HG03139 (cell line): ENCODE results near the gene JPH4.

Experiments used
- ATAC-seq: cut with Tn5 transposase; IDR thresholded peaks from one replicate; pipeline ENCODE4 v1.9.1; 2021; ENCODE audit not compliant: unreplicated experiment

Gene JPH4

GRCh38 chr14:23578560-23579310 is at the start of gene JPH4:
JPH4 (minus strand) TSS chr14:23578790; CDS start chr14:23577453, 1,337 bp downstream.
- ATAC-seq, result no peak

DNA sequence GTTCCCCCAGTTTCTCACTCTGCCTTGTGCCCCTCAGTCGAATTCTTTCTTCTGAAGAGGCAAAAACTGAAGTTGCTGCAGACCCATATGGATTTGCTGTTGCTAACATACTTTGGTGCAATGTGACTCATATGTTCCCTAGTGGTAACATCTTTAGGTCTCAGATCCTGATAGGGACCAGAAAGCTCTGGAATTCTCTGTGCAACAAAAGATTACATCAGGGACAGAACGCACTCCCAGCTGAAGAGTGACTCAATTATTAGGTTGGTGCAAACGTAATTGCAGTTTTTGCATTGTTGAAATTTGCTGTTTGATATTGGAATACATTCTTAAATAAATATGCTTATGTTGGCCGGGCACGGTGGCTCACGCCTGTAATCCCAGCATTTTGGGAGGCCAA is 49.4 kb upstream of the JPH4 start:
- ATAC-seq, result no peak

- no peak for ATAC-seq
Measured at GRCh38 chr14:23626946-23627345, 48.4 kb upstream of the JPH4 start.

DNA sequence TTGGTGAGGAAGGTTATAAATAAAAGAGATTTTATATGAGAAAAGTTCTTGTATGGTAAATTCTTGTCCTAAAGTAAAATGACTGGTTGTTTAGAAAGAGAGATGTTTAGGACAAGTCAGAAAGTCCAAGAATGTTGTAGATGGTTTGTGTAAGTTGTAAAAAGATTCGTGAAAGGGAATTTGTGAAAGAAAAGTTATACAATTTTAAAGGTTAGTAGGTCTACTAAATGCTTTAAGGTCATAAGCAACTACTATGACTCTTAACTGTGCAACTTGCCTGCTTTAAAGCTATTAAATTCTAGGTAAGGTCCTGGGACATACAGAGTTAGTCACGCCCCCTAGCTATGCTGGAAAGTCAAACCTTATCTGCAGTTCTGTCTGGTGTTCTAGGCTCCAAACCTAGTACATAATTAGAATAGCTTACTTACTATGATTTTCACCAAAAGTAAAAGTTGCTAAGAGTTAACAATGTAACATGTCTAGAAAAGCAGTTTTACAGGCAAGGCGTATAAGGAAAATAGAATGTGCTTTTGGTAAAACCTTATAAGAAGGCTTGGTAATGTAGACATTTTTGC is 46.3 kb upstream of the JPH4 start:
- ATAC-seq, result no peak

- no peak for ATAC-seq
Measured at GRCh38 chr14:23623962-23624361, 45.4 kb upstream of the JPH4 start.

- no peak for ATAC-seq
Measured at GRCh38 chr14:23622990-23623389, 44.4 kb upstream of the JPH4 start.

GRCh38 chr14:23621932-23622730 is 43.5 kb upstream of the JPH4 start:
- ATAC-seq, result no peak

GRCh38 chr14:23621204-23621931 is 42.8 kb upstream of the JPH4 start:
- no peak for ATAC-seq

- ATAC-seq, result no peak
Measured at GRCh38 chr14:23620177-23620702, 41.6 kb upstream of the JPH4 start.

GRCh38 chr14:23618415-23618988 is 39.9 kb upstream of the JPH4 start:
- ATAC-seq, result no peak

- no peak for ATAC-seq
Measured at GRCh38 chr14:23617539-23617938, 38.9 kb upstream of the JPH4 start.

- ATAC-seq, result no peak
Measured at GRCh38 chr14:23615856-23616255, 37.3 kb upstream of the JPH4 start.

- ATAC-seq, result no peak
Measured at GRCh38 chr14:23614395-23614828, 35.8 kb upstream of the JPH4 start.

DNA sequence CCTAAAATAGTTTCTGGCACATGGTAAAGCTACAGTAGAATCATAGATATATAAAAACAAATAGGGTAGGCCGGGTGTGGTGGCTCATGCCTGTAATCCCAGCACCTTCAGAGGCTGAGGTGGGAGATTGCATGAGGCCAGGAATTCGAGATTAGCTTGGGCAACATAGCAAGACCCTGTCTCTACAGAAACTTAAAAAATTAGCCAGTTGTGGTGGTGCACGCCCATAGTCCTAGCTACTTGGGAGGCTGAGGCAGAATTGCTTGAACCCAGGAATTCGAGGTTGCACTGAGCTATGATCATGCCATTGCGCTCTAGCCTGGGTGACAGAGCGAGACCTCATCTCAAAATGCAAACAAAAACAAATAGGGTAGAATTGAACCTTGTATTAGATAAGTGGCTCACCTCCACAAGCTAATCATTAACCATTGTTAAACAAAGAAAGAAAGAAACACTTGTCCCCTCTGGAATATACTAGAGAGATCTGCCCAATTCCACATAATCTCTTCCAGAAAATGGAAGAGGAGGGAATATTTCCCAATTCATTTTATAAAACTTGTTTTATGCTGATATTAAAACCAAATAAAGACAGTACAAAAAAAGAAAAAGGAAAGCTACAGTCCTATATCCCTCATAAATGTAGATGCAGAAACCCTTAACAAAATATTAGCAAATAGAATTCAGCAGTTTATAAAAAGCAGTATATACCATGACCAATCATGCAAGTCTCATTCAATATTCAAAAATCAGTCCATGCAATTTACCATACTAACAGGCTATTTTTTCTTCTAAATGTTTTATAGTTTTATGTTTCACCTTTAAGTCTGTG is 34.9 kb upstream of the JPH4 start:
- ATAC-seq, result no peak

DNA sequence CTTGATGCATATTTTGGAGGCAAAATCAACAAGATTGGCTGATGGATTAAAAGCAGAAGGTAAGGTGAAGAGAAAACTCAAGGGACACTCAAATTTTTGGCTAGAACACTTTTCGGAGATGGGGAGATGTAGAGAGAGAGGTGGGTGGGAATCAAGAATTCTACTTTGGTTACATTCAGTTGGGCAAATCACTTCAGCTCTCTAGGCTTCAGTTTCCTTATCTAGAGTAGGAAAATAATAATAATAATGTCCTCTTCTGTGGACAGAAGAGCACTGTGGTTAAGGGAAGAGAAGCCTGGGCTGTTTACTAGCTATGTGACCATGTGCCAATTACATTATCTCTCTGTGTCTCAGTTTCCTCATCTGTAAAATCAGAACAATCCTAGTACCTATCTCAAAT is 34.2 kb upstream of the JPH4 start:
- ATAC-seq, result no peak

- no peak for ATAC-seq
Measured at GRCh38 chr14:23612354-23612732, 33.8 kb upstream of the JPH4 start.

- no peak for ATAC-seq
Measured at GRCh38 chr14:23610815-23611289, 32.3 kb upstream of the JPH4 start.

DNA sequence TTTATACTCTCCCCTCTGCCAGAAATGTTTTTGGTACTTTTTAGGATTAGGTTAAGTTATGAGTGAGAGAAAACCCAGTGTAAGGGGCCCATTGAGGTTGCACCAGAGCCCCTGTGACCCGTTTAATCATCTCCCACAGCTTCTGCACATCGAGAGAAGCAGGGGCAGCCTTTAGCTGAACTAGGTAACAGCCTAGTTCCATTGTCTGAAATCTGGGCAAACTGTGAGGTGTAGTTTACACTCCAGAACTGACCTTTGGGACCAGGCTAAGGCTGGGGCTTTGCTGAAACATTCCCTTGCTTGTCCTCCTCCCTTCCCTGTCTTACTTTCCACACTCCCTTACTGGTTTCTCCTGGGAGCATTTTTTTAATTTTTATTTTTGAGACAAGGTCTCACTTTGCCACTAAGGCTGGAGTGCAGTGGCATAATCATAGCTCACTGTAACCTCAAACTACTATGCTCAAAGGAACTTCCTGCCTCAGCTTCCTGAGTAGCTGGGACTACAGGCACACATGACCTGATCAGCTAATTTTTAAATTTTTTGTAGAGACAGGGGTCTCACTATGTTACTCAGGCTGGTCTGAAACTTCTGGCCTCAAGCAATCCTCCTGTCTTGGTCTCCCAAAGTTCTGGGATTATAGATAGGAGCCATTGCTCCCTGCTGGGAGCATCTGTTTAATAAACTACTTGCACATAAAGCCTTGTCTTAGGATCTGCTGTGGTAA is 31.7 kb upstream of the JPH4 start:
- no peak for ATAC-seq
